GM12872 (cell line): ENCODE measurements around the gene CBFA2T3.

ENCODE experiments used
- TF ChIP-seq, protein P1 (sequence below): IDR thresholded peaks from 3 replicates; pipeline ENCODE4 v1.5.1; 2011; ENCODE audit warnings: low read depth, mild to moderate bottlenecking, low read length, moderate library complexity; ENCODE audit not compliant: insufficient read depth

CBFA2T3 gene

DNA sequence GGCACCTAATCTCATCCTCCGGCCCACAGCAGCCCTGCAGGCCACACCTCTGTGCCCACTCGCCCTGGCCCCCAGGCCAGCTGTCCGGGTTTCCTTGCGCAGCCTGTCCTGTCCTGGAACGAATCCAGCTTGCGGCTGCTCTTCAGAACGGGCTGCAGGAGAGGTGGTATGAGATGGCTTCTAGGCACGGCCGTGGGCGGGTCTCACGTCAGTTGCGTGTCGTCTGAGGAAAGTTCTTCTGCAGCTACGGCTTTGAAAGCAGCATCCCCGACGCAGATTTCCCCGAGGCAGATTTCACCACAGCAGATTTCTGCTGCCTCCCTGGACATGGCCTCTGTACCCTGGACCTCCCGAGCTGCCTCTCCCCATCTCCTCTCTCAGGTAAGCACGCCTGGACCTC, 138.4 kb downstream of the CBFA2T3 start:
- TF ChIP-seq, protein P1, sequence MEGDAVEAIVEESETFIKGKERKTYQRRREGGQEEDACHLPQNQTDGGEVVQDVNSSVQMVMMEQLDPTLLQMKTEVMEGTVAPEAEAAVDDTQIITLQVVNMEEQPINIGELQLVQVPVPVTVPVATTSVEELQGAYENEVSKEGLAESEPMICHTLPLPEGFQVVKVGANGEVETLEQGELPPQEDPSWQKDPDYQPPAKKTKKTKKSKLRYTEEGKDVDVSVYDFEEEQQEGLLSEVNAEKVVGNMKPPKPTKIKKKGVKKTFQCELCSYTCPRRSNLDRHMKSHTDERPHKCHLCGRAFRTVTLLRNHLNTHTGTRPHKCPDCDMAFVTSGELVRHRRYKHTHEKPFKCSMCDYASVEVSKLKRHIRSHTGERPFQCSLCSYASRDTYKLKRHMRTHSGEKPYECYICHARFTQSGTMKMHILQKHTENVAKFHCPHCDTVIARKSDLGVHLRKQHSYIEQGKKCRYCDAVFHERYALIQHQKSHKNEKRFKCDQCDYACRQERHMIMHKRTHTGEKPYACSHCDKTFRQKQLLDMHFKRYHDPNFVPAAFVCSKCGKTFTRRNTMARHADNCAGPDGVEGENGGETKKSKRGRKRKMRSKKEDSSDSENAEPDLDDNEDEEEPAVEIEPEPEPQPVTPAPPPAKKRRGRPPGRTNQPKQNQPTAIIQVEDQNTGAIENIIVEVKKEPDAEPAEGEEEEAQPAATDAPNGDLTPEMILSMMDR, result no peak

DNA sequence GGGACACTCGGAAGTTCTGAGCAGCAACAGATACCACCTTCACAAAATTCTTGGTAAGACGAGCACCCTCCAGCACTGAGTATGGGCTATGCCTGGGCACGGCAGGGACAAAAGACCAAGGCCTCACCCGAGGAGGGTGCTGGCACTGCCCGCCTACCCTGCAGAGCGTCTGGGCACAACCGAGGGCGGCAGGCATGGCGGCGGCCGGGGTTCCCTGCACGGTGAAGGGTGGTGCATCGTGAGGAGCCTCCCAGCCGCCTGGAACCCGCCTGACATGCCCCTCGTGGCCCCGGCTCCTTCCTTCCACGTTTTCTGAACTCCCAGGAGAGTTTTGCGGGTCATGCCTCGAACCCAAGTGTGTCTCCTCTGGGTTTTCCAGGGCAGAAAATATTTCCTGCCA, 139.2 kb downstream of the CBFA2T3 start:
- TF ChIP-seq, protein P1, result no peak

DNA sequence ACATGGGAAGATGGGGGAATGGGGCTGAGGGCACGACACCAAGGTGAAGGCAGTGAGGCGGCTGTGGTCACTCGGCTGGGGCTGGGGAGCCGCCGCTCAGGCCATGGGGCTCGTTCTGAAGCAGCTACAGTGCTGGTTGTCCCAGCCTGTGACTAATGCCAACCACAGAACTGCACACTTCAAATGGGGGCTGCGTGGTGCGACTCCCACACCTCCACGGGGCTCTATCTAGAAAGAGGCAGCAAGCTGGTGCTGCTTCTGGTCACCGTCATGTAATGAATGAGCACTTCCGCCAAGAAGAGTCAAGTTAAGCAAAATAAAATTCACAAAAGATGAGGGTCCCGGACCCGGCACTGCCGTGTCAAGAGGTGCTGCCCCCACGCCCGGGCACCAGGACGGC, 140.2 kb downstream of the CBFA2T3 start:
- TF ChIP-seq, protein P1, result no peak

DNA sequence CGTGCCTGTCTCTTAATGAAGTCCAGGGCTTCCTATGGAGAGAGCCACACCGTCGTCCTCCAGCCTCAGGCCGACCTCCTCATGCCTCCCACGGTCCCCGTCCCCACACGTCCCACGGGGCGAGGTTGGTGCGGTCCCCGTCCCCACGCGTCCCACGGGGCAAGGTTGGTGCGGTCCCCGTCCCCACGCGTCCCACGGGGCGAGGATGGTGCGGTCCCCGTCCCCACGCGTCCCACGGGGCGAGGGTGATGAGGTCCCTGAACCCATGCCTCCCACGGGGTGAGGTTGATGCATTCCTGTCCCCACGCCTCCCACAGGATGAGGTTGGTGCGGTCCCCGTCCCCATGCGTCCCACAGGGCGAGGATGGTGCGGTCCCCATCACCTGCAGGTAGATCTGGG, 141.2 kb downstream of the CBFA2T3 start:
- TF ChIP-seq, protein P1, result no peak

DNA sequence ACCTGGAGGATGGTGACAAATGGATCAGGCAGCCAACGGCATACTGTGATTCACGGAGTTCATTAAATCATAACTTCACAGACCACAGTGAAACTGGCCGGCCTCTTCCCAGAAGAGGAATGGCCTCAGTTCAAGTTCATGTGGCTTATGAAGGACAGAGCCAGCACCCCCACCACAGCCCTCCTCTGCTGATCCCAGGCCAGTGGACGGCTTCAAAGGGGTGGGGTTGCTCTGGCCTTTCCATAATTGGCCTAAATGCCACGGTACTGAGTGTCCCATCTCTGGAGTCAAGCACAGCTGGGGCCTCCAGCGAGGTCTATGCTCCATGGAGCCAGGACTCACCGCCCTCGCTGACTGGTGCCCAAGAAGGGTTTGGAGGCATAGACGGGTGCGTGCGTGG, 141.6 kb downstream of the CBFA2T3 start:
- TF ChIP-seq, protein P1, result no peak

DNA sequence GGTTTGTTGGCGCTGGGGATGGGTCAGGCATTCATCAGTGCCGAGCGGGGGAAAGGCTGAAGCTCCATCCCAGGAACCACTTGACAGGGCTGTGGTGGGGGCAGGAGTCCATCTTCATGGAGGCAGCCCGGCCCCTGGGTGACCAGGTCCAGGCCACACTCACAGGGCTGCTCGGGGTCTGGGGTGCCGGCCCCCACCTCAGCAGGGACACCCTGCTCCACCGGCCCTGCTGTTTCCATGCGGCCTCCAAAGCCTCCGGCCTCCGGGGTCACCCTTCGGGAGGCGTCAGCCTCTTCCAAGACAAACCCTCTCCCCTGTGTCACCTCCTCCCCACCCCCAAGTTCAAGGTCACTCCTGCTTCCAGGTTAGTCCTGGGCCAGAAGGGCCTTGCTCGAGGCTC, 142.3 kb downstream of the CBFA2T3 start:
- TF ChIP-seq, protein P1, result no peak

DNA sequence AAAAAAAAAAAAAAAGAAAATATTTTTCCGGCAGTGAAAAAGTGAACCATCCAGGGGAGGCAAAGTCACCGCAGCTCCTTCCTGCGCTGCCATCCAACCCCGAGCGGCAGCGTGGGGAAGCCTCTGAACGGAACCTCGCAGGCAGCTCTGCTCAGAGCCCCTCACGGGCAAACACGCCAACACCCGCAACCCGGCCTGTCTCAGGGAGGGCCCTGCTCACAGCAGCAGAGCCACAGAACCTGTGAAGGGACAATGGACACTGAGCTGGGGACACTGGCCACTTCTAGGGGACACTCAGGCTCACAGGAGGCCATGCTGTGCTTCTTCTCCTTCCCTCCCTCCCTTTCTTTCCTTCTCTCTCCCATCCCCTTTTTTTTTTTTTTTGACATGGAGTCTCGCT, 143.9 kb downstream of the CBFA2T3 start:
- TF ChIP-seq, protein P1, result no peak

DNA sequence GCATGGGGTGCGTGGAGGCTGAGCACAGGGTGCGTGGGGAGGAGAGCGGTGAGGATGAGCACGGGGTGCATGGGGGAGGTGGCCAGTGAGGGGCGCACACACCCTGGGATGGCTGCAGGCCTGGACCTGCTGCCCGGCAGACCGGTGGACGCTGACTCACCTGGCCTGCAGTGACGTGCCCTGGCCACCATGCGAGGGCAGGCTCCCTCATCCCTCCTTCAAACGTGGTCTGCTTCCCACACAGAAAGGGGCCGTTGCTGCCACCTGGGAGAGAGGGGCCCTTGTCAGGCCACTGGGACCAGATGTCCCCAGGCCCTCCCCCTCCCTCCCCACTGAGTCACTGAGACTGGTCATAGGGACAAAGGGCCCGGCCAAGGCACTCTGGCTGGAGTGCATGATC, 145.2 kb downstream of the CBFA2T3 start:
- TF ChIP-seq, protein P1, result no peak
